ENCODE results near the gene DLG5.

DLG5 gene

GRCh38 chr10:77746047-77746707, 180.4 kb downstream of the DLG5 start:
- no peak for DNase-seq

GRCh38 chr10:77744245-77744644, 182.3 kb downstream of the DLG5 start:
- no peak for DNase-seq

GRCh38 chr10:77742172-77742571, 184.4 kb downstream of the DLG5 start:
- DNase-seq = no peak

GRCh38 chr10:77741746-77742145, 184.8 kb downstream of the DLG5 start:
- DNase-seq = no peak
